ENCODE results near the gene RNPEPL1.
"Not testable (repeated sequence)": the region's sequence is repeated elsewhere in the genome, so short reads cannot be mapped to it uniquely, and the experiment has no call there.

Gene RNPEPL1

GRCh38 chr2:240567872-240568677, at the start of gene RNPEPL1:
Gene RNPEPL1 (plus strand): TSS chr2:240568484. CDS start chr2:240568587, 103 bp downstream.
- DNase-seq (ENCODE audit: low read depth): no peak

DNA sequence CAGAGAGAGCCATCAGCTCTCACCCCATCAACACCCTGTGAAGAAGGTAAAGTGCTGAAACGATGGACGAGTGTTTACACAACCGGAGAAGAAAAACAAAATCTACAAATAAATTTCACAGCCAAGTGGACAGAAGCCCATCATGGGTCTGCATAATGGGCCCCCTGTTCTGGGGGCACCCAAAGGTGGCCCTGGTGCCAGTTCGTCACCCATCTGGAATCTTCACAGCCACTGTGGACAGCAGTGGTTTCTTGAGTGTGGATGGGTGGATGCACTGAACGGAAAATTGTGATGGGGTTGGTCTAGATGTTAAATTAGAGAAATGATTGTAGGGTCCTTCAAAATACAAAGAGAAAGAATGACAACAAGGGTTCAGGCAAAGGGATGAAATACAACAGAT, 49.3 kb upstream of the RNPEPL1 start:
- no peak for DNase-seq (ENCODE audit: low read depth)

DNA sequence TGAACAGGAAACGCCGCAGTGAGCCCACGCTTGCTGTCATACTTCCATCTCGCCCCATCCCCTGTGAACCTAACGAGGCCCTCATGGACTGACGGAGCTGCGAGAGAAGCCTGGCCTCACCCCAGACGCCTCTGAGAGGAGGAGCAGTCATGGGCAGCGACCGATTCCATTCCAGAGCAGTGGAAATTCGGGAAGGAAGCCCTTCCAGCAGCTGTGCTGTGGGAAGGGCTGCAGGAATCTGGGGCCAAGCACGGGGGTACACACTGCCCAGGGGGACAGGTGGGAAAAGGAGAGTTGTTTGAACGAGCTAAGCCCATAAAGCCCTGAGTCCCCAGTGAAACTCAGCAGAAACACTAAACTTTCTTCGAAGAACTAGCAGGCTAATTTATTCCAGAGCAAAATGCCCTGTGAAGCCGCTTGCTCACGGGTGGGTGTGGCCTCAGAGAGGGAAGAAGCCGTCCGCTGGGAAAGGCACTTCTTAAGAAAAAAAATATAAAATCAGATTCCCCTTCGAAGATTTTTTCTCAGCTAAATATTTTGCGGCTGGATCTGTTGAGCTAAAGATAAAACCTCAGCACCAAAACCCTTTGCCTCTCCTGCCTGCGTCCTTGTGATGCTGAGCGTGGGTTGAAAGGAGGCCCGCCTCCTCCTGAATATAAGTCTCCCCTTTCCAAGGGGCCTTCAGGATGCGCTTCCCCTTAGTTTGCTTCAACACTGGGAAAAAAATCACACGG, 48.7 kb upstream of the RNPEPL1 start:
- peak; percentile 2 for DNase-seq (ENCODE audit: low read depth)

GRCh38 chr2:240520130-240520973, 47.9 kb upstream of the RNPEPL1 start:
- DNase-seq (ENCODE audit: low read depth): no peak

DNA sequence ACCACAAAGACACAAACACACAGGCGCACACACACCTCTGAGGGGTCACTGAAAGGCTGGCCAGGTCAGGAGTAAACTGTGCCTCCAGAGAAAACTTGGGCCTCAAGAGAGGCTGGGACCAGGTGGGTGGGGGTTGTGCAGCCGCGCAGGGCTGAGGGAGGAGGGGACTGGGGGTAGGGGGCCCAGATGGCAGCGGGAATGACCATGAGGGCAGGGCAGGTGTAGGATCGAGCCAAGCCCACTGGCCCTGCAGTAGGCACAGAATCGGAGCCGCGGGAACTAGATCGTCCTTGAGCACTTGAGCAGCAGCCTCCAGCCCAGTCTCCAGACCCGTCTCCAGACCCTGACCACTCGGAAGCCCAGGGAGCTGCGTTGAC, 47.3 kb upstream of the RNPEPL1 start:
- no peak for DNase-seq (ENCODE audit: low read depth)

DNA sequence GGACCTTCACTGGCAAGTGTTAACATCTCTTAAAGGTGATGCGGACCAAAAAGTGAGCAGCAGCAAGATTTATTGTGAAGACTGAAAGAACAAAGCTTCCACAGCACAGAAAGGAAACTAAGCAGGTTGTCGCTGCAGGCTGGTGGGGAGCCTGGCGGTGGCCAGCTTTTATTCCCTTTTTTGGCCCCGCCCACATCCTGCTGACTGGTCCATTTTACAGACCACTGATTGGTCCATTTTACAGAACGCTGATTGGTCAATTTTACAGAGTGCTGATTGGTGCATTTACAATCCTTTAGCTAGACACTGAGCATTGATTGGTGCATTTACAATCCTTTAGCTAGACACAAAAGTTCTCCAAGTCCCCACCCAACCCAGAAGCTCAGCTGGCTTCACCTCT, 46.4 kb upstream of the RNPEPL1 start:
- not testable (repeated sequence) for DNase-seq (ENCODE audit: low read depth)

GRCh38 chr2:240522406-240522805, 45.9 kb upstream of the RNPEPL1 start:
- DNase-seq (ENCODE audit: low read depth): no peak

- no peak for DNase-seq (ENCODE audit: low read depth)
Measured at GRCh38 chr2:240523451-240524281, 44.6 kb upstream of the RNPEPL1 start.

GRCh38 chr2:240524963-240525718, 43.1 kb upstream of the RNPEPL1 start:
- no peak for DNase-seq (ENCODE audit: low read depth)

- DNase-seq (ENCODE audit: low read depth): no peak
Measured at GRCh38 chr2:240525802-240526201, 42.5 kb upstream of the RNPEPL1 start.

DNA sequence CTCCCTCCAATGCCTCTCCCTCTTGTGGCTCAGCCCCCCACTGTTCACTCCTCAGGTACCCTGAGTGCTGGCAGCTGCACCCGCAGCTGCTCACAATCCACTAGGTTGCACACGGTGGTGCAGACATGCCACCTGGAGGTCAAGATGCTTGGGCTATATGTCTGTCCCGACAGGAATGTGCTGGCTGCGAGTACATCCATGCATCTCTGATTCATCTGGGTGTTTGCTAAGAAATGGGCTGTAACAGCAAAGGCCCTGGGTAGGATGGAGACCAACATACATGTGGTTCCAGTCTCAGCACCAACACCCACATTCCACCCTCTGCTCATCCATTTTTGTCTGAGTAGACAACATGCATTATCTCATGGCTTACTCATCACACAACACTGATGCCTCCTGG, 41.8 kb upstream of the RNPEPL1 start:
- DNase-seq (ENCODE audit: low read depth): no peak

DNA sequence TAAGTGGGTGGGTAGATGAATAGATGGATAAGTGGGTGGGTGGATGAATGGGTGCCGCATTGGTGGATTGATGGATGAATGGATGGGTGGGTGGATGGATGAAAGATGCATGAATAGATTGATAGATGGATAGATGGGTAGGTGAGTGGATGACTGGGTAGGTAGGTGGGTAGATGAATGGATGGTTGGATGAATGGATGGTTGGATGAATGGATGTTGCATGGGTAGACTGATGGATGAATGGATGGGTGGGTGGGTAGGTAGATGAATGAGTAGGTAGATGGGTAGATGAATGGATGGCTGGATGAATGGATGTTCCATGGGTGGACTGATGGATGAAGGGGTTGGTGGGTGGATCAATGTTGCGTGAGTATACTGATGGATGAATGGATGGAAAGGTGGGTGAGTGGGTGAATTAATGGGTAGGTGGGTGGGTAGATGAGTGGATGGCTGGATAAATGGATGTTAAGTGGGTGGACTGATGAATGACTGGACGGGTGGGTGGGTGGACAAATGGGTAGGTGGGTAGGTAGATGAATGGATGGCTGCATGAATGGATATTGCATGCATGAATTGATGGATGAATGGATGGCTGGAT, 41.0 kb upstream of the RNPEPL1 start:
- DNase-seq (ENCODE audit: low read depth): no peak

DNA sequence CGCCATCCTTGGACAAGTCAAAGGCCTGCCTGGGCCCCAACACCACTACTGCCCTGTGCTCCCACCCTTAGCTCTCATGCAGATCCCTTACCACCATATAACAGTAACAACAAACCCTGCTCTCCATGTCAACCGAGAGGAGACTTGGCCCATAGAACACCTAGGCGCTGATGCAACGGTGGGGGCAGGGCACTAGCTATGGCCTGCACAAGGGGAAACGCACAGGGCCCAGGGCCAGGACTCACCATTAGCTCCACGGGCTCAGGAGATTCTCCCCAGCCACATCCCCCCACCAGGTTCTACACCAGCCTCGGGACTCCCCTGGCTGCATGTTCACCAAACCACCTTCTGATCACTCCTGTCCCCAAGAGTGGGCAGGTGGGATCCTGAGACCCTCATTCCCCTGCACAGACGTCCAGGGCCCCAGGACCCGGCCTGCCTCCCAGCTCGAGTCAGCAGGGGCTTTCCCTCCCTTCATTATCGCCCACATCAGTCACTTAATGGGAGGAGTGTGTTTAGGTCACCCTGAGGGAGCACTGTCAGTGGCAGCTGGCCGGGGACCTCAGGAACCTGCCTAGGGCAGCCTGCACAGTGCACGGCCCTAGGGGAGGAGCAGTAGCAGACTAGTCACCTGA, 39.8 kb upstream of the RNPEPL1 start:
- no peak for DNase-seq (ENCODE audit: low read depth)

GRCh38 chr2:240529344-240529999, 38.8 kb upstream of the RNPEPL1 start:
- no peak for DNase-seq (ENCODE audit: low read depth)

- DNase-seq (ENCODE audit: low read depth): no peak
Measured at GRCh38 chr2:240530181-240530580, 38.1 kb upstream of the RNPEPL1 start.

DNA sequence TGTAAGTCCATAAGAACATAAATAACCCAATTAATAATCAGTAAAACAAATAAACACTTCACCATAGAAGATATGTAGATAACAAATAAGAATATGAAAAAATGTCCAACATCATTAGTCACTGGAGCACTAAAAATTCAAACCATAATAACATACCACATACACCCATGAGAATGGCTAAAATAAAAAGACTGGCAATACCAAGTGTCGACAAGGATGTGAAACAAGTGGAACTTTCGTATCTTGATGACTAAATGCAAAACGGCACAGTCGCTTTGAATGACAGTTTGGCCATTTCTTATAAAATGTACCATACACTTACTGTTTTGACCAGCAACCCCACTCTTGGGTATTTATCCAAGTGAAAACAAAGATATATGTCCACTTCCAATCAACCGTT, 37.2 kb upstream of the RNPEPL1 start:
- DNase-seq (ENCODE audit: low read depth): no peak

DNA sequence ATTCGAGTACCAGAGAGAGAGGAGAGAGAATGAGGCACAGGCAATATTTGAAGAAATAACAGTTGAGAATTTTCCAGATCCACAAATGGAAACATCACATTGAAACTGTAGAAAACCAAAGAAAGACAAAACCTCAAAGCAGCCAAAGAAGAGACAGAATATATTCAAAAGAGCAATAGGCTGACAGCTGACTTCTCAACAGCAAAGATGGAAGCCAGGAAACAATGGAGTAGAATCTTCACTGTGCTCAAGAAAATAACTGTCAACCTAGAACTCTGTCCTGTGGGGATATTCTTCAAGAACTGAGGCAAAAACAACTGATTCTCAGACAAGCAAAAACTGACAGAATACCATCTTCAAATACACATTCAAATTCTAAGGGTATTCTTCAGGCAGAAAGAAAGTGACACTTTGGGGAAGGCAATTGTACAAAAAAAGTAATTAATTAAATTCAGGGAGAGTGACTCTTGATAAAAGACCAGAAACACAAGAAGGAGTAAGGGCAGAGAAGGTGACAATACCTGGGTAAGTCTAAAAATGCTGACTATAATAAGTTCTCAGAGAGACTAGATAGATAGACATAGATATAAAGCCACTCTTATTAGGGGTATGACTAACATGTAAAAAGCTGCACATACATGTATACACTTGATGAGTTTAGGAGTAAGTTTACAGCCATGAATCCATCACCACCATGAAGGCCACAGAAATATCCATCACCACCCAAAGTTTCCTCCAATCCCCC, 36.1 kb upstream of the RNPEPL1 start:
- DNase-seq (ENCODE audit: low read depth): no peak

DNA sequence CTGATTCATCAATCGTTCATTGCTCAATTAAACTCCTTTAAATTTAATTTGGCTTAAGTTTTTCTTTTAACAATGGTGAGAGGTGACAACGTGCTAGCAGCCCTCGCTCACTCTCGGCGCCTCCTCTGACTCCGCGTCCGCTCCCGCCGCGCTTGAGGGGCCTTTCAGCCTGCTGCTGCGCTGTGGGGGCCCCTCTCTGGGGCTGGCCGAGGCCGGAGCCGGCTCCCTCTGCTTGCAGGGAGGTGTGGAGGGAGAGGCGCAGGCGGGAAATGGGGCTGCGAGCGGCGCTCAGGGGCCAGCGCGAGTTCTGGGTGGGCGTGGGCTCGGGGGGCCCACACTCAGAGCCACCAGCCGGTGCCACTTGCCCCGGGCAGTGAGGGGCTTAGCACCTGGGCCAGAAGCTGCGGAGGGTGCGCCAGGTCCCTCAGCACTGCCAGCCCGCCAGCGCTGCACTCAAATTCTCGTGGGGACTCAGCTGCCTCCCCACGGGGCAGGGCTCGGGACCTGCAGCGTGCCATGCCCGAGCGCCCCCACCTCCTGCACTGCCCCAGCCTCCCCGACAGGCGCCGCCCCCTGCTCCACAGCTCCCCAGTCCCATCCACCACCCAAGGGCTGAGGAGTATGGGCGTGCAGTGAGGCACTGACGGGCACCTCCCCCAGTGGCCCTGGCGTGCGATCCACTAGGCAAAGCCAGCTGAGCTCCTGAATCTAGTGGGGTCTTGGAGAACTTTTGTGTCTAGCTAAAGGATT, 30.1 kb upstream of the RNPEPL1 start:
- no peak for DNase-seq (ENCODE audit: low read depth)

Measured in GM04504 (cell line).